ENCODE results near the gene BPI.
"Not testable (repeated sequence)": the region's sequence is repeated elsewhere in the genome, so short reads cannot be mapped to it uniquely, and the experiment has no call there.

DNA sequence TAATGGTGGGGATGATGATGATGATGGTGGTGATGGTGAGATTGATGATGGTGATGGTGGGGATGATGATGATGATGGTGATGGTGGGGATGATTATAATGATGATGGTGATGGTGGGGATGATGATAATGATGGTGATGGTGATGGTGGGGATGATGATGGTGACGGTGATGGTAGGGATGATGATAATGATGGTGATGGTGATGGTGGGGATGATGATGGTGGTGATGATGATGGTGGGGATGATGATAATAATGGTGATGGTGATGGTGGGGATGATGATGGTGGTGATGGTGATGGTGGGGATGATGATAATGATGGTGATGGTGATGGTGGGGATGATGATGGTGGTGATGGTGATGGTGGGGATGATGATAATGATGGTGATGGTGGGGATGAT lies 10.4 kb downstream of the BPI start:
- TF ChIP-seq, protein P1, sequence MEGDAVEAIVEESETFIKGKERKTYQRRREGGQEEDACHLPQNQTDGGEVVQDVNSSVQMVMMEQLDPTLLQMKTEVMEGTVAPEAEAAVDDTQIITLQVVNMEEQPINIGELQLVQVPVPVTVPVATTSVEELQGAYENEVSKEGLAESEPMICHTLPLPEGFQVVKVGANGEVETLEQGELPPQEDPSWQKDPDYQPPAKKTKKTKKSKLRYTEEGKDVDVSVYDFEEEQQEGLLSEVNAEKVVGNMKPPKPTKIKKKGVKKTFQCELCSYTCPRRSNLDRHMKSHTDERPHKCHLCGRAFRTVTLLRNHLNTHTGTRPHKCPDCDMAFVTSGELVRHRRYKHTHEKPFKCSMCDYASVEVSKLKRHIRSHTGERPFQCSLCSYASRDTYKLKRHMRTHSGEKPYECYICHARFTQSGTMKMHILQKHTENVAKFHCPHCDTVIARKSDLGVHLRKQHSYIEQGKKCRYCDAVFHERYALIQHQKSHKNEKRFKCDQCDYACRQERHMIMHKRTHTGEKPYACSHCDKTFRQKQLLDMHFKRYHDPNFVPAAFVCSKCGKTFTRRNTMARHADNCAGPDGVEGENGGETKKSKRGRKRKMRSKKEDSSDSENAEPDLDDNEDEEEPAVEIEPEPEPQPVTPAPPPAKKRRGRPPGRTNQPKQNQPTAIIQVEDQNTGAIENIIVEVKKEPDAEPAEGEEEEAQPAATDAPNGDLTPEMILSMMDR (IDR thresholded peaks at IDR 0.05): not testable (repeated sequence)
- not testable (repeated sequence) for TF ChIP-seq POLR2AphosphoS5 (IDR thresholded peaks at IDR 0.05); EP300 (IDR thresholded peaks at IDR 0.05; ENCODE audit: low read depth); POLR2A (IDR thresholded peaks at IDR 0.05)
